Superior temporal gyrus (tissue), 1 donor: Measurements from ENCODE around the gene KRTAP21-1.
"Not testable (repeated sequence)": the region's sequence is repeated elsewhere in the genome, so short reads cannot be mapped to it uniquely, and the experiment has no call there.

ENCODE experiments used
- DNase-seq: peaks from one replicate; pipeline ENCODE4 v3.0.0-alpha.2; 2016; ENCODE audit errors: extremely low spot score

KRTAP21-1 gene

GRCh38 chr21:30755328-30755727, at the start of gene KRTAP21-1:
KRTAP21-1 (minus strand) TSS chr21:30755428; CDS start chr21:30755378, 50 bp downstream.
- not testable (repeated sequence) for DNase-seq

- DNase-seq: no peak
Measured at GRCh38 chr21:30800605-30801004, 45.4 kb upstream of the KRTAP21-1 start.

GRCh38 chr21:30793581-30794314, 38.5 kb upstream of the KRTAP21-1 start:
- DNase-seq: no peak

GRCh38 chr21:30779249-30779648, 24.0 kb upstream of the KRTAP21-1 start:
- no peak for DNase-seq

GRCh38 chr21:30769724-30770431, 14.7 kb upstream of the KRTAP21-1 start:
- no peak for DNase-seq

GRCh38 chr21:30760776-30761175, 5.5 kb upstream of the KRTAP21-1 start:
- no peak for DNase-seq

GRCh38 chr21:30758306-30758705, 3.1 kb upstream of the KRTAP21-1 start:
- DNase-seq: no peak

GRCh38 chr21:30747159-30747558, 8.1 kb downstream of the KRTAP21-1 start, which contains the start of gene KRTAP21-2:
KRTAP21-2 (minus strand) TSS chr21:30747259; CDS start chr21:30747202, 57 bp downstream.
- DNase-seq: no peak

- no peak for DNase-seq
Measured at GRCh38 chr21:30740462-30740861, 14.8 kb downstream of the KRTAP21-1 start.

- no peak for DNase-seq
Measured at GRCh38 chr21:30733026-30733425, 22.2 kb downstream of the KRTAP21-1 start.

- DNase-seq: no peak
Measured at GRCh38 chr21:30726726-30727125, 28.5 kb downstream of the KRTAP21-1 start.

GRCh38 chr21:30719401-30719800, 35.8 kb downstream of the KRTAP21-1 start:
- no peak for DNase-seq

GRCh38 chr21:30718239-30718909, 36.9 kb downstream of the KRTAP21-1 start, which contains the start of gene KRTAP21-3:
KRTAP21-3 (minus strand) TSS chr21:30718777; CDS start chr21:30718759, 18 bp downstream.
- no peak for DNase-seq

- no peak for DNase-seq
Measured at GRCh38 chr21:30717105-30717504, 38.1 kb downstream of the KRTAP21-1 start.

- no peak for DNase-seq
Measured at GRCh38 chr21:30714946-30715345, 40.3 kb downstream of the KRTAP21-1 start.

GRCh38 chr21:30714456-30714855, 40.8 kb downstream of the KRTAP21-1 start:
- DNase-seq: no peak

- DNase-seq: no peak
Measured at GRCh38 chr21:30713766-30714165, 41.5 kb downstream of the KRTAP21-1 start.

GRCh38 chr21:30710499-30710898, 44.7 kb downstream of the KRTAP21-1 start:
- no peak for DNase-seq

- DNase-seq: no peak
Measured at GRCh38 chr21:30707409-30707808, 47.8 kb downstream of the KRTAP21-1 start.
